ENCODE measurements around the gene KLF1. TPM values are rescaled to one million over a fixed set of nuclear protein-coding genes. Genes with fewer than 3 reads are reported as not detected.

The KLF1 gene
- total and polyA plus RNA-seq, 2 of the 13 experiments (the other 11 are each of a cell fraction or from before 2014, with no cell fraction given): not detected

DNA sequence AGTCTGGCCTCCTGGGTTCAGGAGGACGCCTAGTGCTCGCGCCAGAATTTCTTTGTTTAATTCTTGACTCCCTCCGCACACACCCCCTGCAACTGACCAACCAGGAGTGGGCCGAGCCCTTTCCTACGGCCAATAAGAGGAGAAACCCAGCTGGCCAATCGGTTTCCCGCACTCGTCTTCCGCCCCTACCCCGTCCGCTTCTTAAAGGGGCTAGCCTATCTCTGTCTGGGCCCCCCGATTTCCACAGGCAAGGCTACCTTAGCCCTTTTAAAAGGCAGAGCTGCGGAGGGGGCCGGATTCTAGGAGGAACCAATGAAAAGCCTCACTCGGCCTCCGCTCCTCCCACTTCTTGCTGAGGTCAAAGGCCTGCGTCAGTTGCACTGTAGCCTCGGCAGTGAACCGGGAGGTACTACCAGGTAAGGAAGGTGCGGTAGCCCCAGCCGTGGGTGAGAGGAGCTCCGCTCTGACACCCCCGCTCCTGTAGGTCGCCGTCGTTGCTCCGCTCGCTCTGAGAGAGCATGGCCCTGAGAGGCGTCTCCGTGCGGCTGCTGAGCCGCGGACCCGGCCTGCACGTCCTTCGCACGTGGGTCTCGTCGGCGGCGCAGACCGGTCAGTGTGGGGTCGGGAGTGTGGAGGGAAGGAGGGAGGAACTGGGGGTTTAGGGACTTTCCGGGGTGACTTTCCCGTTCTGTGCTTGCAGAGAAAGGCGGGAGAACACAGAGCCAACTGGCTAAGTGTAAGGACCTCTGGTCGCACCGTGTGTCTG lies 4.0 kb upstream of the KLF1 start, which contains the start of gene GCDH (continued):
- TF ChIP-seq ZNF18 (CRISPR knock-in tag; IDR thresholded peaks at IDR 0.05; ENCODE audit: insufficient replicate concordance): no peak
- TF ChIP-seq RNF219 (CRISPR knock-in tag; IDR thresholded peaks at IDR 0.05): no peak
- no peak for TF ChIP-seq DPF2 (CRISPR knock-in tag; IDR thresholded peaks at IDR 0.05; ENCODE audit: borderline replicate concordance, low read depth)
- no peak for TF ChIP-seq CCAR2 (optimal IDR thresholded peaks at IDR 0.05; ENCODE audit: low read depth, low read length)
- TF ChIP-seq PAX8 (CRISPR knock-in tag; IDR thresholded peaks at IDR 0.05; ENCODE audit: borderline replicate concordance): no peak
- TF ChIP-seq FOXK2 (IDR thresholded peaks at IDR 0.05): no peak
- TF ChIP-seq DZIP1 (CRISPR knock-in tag; IDR thresholded peaks at IDR 0.05): no peak
- TF ChIP-seq, protein P1, sequence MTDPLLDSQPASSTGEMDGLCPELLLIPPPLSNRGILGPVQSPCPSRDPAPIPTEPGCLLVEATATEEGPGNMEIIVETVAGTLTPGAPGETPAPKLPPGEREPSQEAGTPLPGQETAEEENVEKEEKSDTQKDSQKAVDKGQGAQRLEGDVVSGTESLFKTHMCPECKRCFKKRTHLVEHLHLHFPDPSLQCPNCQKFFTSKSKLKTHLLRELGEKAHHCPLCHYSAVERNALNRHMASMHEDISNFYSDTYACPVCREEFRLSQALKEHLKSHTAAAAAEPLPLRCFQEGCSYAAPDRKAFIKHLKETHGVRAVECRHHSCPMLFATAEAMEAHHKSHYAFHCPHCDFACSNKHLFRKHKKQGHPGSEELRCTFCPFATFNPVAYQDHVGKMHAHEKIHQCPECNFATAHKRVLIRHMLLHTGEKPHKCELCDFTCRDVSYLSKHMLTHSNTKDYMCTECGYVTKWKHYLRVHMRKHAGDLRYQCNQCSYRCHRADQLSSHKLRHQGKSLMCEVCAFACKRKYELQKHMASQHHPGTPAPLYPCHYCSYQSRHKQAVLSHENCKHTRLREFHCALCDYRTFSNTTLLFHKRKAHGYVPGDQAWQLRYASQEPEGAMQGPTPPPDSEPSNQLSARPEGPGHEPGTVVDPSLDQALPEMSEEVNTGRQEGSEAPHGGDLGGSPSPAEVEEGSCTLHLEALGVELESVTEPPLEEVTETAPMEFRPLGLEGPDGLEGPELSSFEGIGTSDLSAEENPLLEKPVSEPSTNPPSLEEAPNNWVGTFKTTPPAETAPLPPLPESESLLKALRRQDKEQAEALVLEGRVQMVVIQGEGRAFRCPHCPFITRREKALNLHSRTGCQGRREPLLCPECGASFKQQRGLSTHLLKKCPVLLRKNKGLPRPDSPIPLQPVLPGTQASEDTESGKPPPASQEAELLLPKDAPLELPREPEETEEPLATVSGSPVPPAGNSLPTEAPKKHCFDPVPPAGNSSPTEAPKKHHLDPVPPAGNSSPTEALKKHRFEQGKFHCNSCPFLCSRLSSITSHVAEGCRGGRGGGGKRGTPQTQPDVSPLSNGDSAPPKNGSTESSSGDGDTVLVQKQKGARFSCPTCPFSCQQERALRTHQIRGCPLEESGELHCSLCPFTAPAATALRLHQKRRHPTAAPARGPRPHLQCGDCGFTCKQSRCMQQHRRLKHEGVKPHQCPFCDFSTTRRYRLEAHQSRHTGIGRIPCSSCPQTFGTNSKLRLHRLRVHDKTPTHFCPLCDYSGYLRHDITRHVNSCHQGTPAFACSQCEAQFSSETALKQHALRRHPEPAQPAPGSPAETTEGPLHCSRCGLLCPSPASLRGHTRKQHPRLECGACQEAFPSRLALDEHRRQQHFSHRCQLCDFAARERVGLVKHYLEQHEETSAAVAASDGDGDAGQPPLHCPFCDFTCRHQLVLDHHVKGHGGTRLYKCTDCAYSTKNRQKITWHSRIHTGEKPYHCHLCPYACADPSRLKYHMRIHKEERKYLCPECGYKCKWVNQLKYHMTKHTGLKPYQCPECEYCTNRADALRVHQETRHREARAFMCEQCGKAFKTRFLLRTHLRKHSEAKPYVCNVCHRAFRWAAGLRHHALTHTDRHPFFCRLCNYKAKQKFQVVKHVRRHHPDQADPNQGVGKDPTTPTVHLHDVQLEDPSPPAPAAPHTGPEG (CRISPR knock-in tag; IDR thresholded peaks at IDR 0.05): no peak
- peak; percentile 57; the same call in 1 of the 2 replicates for TF ChIP-seq ZNF747 (CRISPR knock-in tag; IDR thresholded peaks at IDR 0.05; ENCODE audit: borderline replicate concordance)
- TF ChIP-seq ZNF143 (CRISPR knock-in tag; IDR thresholded peaks at IDR 0.05): no peak
- no peak for TF ChIP-seq ZFP36L2 (CRISPR knock-in tag; IDR thresholded peaks at IDR 0.05)
- no peak for TF ChIP-seq MATR3 (CRISPR knock-in tag; IDR thresholded peaks at IDR 0.05)
- TF ChIP-seq KLF12 (CRISPR knock-in tag; IDR thresholded peaks at IDR 0.05; ENCODE audit: borderline replicate concordance): no peak
- TF ChIP-seq ZNF703 (CRISPR knock-in tag; IDR thresholded peaks at IDR 0.05; ENCODE audit: borderline replicate concordance): 0 out of 2 replicates have a peak, but pooled peaks have one; percentile 59
- TF ChIP-seq, protein P2, sequence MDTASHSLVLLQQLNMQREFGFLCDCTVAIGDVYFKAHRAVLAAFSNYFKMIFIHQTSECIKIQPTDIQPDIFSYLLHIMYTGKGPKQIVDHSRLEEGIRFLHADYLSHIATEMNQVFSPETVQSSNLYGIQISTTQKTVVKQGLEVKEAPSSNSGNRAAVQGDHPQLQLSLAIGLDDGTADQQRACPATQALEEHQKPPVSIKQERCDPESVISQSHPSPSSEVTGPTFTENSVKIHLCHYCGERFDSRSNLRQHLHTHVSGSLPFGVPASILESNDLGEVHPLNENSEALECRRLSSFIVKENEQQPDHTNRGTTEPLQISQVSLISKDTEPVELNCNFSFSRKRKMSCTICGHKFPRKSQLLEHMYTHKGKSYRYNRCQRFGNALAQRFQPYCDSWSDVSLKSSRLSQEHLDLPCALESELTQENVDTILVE (CRISPR knock-in tag; IDR thresholded peaks at IDR 0.05): no peak
